Measurements from ENCODE around the gene ZNF584.

DNA sequence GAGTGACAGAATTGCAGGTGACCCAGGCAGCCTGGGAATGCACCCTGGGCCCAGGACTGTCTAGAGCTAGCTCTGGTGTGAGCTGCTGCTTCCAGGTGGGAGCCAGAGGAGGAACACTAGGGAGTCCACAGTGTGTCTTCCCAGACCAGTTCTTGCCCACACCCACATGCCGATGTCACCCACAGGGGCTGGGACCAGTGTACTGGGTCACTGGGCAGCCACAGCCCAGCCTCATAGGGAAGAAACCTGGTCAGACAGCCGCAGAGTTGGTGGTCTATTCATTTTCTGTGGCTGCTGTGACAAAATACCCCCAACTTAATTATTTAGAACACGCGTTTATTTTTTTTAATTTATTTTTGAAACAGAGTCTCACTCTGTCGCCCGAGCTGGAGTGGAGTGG lies 9.9 kb upstream of the ZNF584 start:
- TF ChIP-seq, protein P1, sequence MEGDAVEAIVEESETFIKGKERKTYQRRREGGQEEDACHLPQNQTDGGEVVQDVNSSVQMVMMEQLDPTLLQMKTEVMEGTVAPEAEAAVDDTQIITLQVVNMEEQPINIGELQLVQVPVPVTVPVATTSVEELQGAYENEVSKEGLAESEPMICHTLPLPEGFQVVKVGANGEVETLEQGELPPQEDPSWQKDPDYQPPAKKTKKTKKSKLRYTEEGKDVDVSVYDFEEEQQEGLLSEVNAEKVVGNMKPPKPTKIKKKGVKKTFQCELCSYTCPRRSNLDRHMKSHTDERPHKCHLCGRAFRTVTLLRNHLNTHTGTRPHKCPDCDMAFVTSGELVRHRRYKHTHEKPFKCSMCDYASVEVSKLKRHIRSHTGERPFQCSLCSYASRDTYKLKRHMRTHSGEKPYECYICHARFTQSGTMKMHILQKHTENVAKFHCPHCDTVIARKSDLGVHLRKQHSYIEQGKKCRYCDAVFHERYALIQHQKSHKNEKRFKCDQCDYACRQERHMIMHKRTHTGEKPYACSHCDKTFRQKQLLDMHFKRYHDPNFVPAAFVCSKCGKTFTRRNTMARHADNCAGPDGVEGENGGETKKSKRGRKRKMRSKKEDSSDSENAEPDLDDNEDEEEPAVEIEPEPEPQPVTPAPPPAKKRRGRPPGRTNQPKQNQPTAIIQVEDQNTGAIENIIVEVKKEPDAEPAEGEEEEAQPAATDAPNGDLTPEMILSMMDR (IDR thresholded peaks at IDR 0.05; ENCODE audit: low read depth, low read length, poor library complexity, severe bottlenecking): no peak
- no peak for TF ChIP-seq EZH2phosphoT487 (IDR thresholded peaks at IDR 0.05; ENCODE audit: borderline replicate concordance, low read length)
